BJ (cell line): Measurements from ENCODE around the gene SLC16A7. TPM values are rescaled to one million over a fixed set of nuclear protein-coding genes. Genes with fewer than 3 reads are reported as not detected.

Source experiments
- CTCF ChIA-PET: fragments of 350-600 bp; formaldehyde crosslinking; extraction: SDS; loops from one replicate; lab custom pipeline; 2021; ENCODE audit warnings: antibody characterized with exemption, inconsistent platforms; lab: Yijun Ruan, JAX
- POLR2A ChIA-PET: fragments of 300-600 bp; sonication (Branson Sonifier 250); formaldehyde crosslinking; extraction: SDS; loops from one replicate; lab custom pipeline; 2021; ENCODE audit warnings: antibody characterized with exemption; lab: Charles Lee
- DNase-seq: peaks from one replicate; pipeline ENCODE4 v3.0.0-alpha.2; 2011; ENCODE audit warnings: low read depth
- H3K27me3 ChIP-seq: 2 replicates; pipeline ENCODE4 v1.6.0; 2011; ENCODE audit warnings: low read length; ENCODE audit not compliant: control insufficient read depth, insufficient read depth
- H3K36me3 ChIP-seq: 2 replicates; pipeline ENCODE4 v1.5.1; 2011; ENCODE audit warnings: low read length; ENCODE audit not compliant: control insufficient read depth, insufficient read depth
- H3K4me3 ChIP-seq: 2 replicates; pipeline ENCODE4 v1.5.1; 2011; ENCODE audit warnings: low read depth, mild to moderate bottlenecking, control low read depth, low read length
- polyA plus RNA-seq: library from polyadenylated mRNA; depleted of rRNA; stranded (reverse); fragments of >200 nt; gene quantifications from 2 replicates; pipeline ENCODE4 v1.2.3, GENCODE V29; 2011
- TF ChIP-seq, protein P1 (sequence below): IDR thresholded peaks from 2 replicates; pipeline ENCODE4 v1.5.1; 2011; ENCODE audit warnings: low read depth, mild to moderate bottlenecking, control low read depth, inconsistent platforms, low read length, moderate library complexity; ENCODE audit not compliant: insufficient read depth

The SLC16A7 gene
- polyA plus RNA-seq, 1 experiment = 23.0 TPM

DNA sequence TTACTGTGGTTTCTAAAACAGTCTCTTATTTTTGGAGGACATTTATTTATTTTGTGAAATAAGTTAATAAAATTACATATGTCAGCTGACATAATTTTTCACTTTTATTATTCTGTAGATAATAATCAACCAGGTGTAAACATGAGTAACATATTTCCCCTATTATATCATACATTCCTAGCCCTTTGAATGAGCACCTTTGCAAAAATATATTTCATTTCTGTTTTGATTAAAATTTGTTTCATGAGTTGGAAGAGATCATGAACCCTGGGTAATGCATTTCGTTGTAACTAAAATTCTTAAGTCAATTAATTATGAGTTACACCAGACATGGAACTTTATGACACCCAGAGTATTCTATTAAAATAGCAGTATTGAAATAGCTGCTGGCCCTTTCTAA is 56.3 kb downstream of the SLC16A7 start:
- no peak overlapping the region for H3K4me3 ChIP-seq
- H3K27me3 ChIP-seq = no peaks in the 10 kb centered on the region
- TF ChIP-seq, protein P1, sequence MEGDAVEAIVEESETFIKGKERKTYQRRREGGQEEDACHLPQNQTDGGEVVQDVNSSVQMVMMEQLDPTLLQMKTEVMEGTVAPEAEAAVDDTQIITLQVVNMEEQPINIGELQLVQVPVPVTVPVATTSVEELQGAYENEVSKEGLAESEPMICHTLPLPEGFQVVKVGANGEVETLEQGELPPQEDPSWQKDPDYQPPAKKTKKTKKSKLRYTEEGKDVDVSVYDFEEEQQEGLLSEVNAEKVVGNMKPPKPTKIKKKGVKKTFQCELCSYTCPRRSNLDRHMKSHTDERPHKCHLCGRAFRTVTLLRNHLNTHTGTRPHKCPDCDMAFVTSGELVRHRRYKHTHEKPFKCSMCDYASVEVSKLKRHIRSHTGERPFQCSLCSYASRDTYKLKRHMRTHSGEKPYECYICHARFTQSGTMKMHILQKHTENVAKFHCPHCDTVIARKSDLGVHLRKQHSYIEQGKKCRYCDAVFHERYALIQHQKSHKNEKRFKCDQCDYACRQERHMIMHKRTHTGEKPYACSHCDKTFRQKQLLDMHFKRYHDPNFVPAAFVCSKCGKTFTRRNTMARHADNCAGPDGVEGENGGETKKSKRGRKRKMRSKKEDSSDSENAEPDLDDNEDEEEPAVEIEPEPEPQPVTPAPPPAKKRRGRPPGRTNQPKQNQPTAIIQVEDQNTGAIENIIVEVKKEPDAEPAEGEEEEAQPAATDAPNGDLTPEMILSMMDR = no peak
- CTCF ChIA-PET = interaction anchor here (1.6 kb wide), 1 partner anchor 90 kb away, joined by 4 read pairs; no protein-coding TSS in a partner anchor
- H3K36me3 ChIP-seq = no peaks in the 10 kb centered on the region
- DNase-seq = no peak
- POLR2A ChIA-PET = no interaction called here

DNA sequence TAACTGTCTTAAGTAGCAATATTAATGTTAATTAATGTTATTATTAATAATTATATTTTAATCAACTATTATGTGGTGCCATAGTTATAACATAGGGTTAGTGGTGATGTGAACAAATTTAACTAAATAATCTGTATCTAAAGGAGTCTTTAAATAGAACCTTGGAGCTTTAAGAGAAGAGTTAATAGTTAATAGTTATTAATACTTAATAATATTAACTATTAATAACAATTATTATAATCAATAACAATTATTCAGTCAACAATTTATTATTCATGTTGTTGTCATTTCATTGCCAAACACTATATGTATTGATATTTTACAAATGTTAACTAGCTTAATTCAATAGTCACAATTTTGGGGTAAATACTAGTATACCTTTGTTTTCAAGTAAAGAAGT is 58.2 kb downstream of the SLC16A7 start:
- Histone ChIP-seq H3K4me3 (no peak overlapping the region), H3K27me3 (no peaks in the 10 kb centered on the region), H3K36me3 (no peaks in the 10 kb centered on the region)
- POLR2A ChIA-PET = no interaction called here
- no peak for DNase-seq
- TF ChIP-seq, protein P1 = no peak
- CTCF ChIA-PET = no interaction called here

DNA sequence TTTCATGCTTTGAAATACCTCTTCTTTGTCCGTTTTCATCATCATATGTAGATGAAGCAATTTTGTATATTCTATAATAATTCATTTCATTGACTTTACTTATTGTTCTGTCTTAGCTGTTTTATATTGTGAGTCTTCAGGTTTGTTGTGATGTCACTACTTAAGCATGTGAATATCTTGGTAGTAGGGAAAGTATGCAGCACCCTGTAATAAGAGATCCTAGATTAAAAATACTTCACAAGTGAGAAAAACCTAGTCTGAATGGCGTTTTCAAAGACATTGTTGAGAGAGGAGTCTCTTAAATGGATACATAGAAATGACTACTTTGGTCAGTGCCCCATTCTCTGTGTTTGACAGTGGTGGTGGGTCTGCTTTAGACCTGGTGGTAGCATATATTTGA is 61.4 kb downstream of the SLC16A7 start:
- Histone ChIP-seq H3K36me3 (no peaks in the 10 kb centered on the region; the same call in 1 of the 2 replicates), H3K4me3 (no peak overlapping the region), H3K27me3 (no peaks in the 10 kb centered on the region)
- no peak for DNase-seq
- ChIA-PET POLR2A (no interaction called here), CTCF (interaction anchor here (0.5 to 0.8 kb wide), 2 partner anchors 38 to 80 kb away, joined by 3 read pairs; no protein-coding TSS in a partner anchor)
- TF ChIP-seq, protein P1 = no peak

DNA sequence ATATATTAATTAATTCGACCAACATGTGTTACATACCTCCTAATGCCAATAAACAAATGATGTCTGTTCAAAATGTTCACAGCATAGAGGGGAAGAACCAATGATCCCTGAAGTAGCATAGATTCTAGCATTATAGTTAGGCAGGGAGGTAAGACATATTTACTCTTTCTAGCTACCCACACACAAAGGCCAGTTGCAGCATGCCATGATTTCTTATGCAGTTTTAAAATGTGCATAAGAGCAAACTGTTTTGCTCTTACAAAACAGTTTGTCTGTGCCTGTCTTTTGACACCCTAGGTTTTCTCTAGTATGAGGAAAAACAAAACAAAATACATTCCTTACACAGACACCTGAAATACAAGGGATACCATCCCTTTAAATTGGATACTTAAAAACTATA is 61.9 kb downstream of the SLC16A7 start:
- TF ChIP-seq, protein P1 = no peak
- POLR2A ChIA-PET = no interaction called here
- H3K36me3 ChIP-seq = no peaks in the 10 kb centered on the region; the same call in 1 of the 2 replicates
- no peaks in the 10 kb centered on the region for H3K27me3 ChIP-seq
- no peak for DNase-seq
- H3K4me3 ChIP-seq = no peak overlapping the region
- CTCF ChIA-PET = interaction anchor here (0.5 kb wide), 1 partner anchor 80 kb away, joined by 3 read pairs; no protein-coding TSS in a partner anchor

DNA sequence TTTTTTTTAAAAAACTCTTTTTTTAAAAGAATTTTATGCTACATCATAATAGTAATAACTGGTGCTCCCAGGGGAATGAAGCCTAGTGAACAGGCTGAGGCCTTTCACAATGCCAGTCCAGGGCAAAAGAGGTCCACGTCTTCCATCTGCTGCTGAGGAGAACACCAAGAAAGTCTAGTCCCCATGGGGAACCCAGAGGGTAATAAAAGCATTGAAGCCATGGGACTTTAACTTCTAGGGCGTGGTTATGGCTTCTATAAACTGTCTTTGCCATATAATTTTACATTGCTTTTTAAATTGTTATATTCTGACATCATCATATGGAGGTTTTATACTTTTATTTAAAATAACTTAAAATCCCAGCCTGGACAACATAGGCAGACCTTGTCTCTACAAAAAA is 64.3 kb downstream of the SLC16A7 start:
- ChIA-PET POLR2A (no interaction called here), CTCF (no interaction called here)
- Histone ChIP-seq H3K36me3 (no peaks in the 10 kb centered on the region; the same call in 1 of the 2 replicates), H3K27me3 (no peaks in the 10 kb centered on the region), H3K4me3 (no peak overlapping the region)
- no peak for DNase-seq
- TF ChIP-seq, protein P1 = no peak
